SU-DHL-6 (cell line): Measurements from ENCODE around the gene PML.

Experiments
- CTCF ChIP-seq: fragments of 200-600 bp; sonication (generic); IDR thresholded peaks from one replicate; pipeline ENCODE4 v1.5.1; 2017; ENCODE audit warnings: antibody characterized with exemption, mild to moderate bottlenecking, low read length, moderate library complexity; ENCODE audit not compliant: insufficient read depth, poor library complexity, severe bottlenecking
- EZH2phosphoT487 ChIP-seq: fragments of 200-600 bp; sonication (generic), shearing (Covaris generic); conservative IDR thresholded peaks from 2 replicates; pipeline ENCODE4 v1.6.1; 2018; ENCODE audit warnings: mild to moderate bottlenecking, antibody characterized with exemption, low read length, moderate library complexity, mixed read lengths

GRCh38 chr15:73950479-73950830, 44.1 kb upstream of the PML start:
- TF ChIP-seq CTCF (no peak), EZH2phosphoT487 (no peak)
